ENCODE measurements around the gene HPCA. TPM values are rescaled to one million over a fixed set of nuclear protein-coding genes. Genes with fewer than 3 reads are reported as not detected.
"Not testable (repeated sequence)": the region's sequence is repeated elsewhere in the genome, so short reads cannot be mapped to it uniquely, and the experiment has no call there.

Gene HPCA
- total RNA-seq, 1 experiment from 2014 or later = not detected

GRCh38 chr1:32900956-32901822, 14.9 kb downstream of the HPCA start, which contains the start of gene TMEM54:
Gene TMEM54 (minus strand): TSS chr1:32901389. CDS start chr1:32901238, 151 bp downstream.
- no peak for DNase-seq (ENCODE audit: low read depth)

- no peak for DNase-seq (ENCODE audit: low read depth)
Observed at GRCh38 chr1:32901823-32902534, 15.7 kb downstream of the HPCA start.

- no peak for DNase-seq (ENCODE audit: low read depth)
Observed at GRCh38 chr1:32902535-32902920, 16.2 kb downstream of the HPCA start.

- DNase-seq (ENCODE audit: low read depth) = no peak
Observed at GRCh38 chr1:32903991-32904785, 17.9 kb downstream of the HPCA start.

- no peak for DNase-seq (ENCODE audit: low read depth)
Observed at GRCh38 chr1:32904797-32905196, 18.5 kb downstream of the HPCA start.

- DNase-seq (ENCODE audit: low read depth) = not testable (repeated sequence)
Observed at GRCh38 chr1:32905588-32905987, 19.3 kb downstream of the HPCA start.

GRCh38 chr1:32906654-32907053, 20.4 kb downstream of the HPCA start:
- DNase-seq (ENCODE audit: low read depth) = no peak

GRCh38 chr1:32907435-32907834, 21.1 kb downstream of the HPCA start:
- DNase-seq (ENCODE audit: low read depth) = peak; percentile 47

- DNase-seq (ENCODE audit: low read depth) = no peak
Observed at GRCh38 chr1:32910319-32910718, 24.0 kb downstream of the HPCA start.

- DNase-seq (ENCODE audit: low read depth) = no peak
Observed at GRCh38 chr1:32915766-32916706, 29.7 kb downstream of the HPCA start.

- DNase-seq (ENCODE audit: low read depth) = no peak
Observed at GRCh38 chr1:32917521-32917920, 31.2 kb downstream of the HPCA start.

GRCh38 chr1:32918179-32918578, 31.9 kb downstream of the HPCA start:
- no peak for DNase-seq (ENCODE audit: low read depth)

GRCh38 chr1:32919811-32920733, 33.8 kb downstream of the HPCA start:
- peak; percentile 84 for DNase-seq (ENCODE audit: low read depth)

GRCh38 chr1:32920833-32921232, 34.5 kb downstream of the HPCA start:
- DNase-seq (ENCODE audit: low read depth) = no peak

- DNase-seq (ENCODE audit: low read depth) = no peak
Observed at GRCh38 chr1:32924881-32925344, 38.6 kb downstream of the HPCA start.

- no peak for DNase-seq (ENCODE audit: low read depth)
Observed at GRCh38 chr1:32925403-32926162, 39.3 kb downstream of the HPCA start.

- no peak for DNase-seq (ENCODE audit: low read depth)
Observed at GRCh38 chr1:32926562-32926961, 40.3 kb downstream of the HPCA start.

- DNase-seq (ENCODE audit: low read depth) = no peak
Observed at GRCh38 chr1:32927441-32927840, 41.1 kb downstream of the HPCA start.

GRCh38 chr1:32928285-32928684, 42.0 kb downstream of the HPCA start:
- no peak for DNase-seq (ENCODE audit: low read depth)
